Endodermal cell (in vitro differentiated cells): ENCODE measurements around the gene SUGP2. TPM values are rescaled to one million over a fixed set of nuclear protein-coding genes. Genes with fewer than 3 reads are reported as not detected.

Source experiments
- DNase-seq: peaks from one replicate; pipeline ENCODE4 v3.0.0-alpha.2; 2017
- H3K27ac ChIP-seq: 2 replicates; pipeline ENCODE4 v1.5.1; 2013; ENCODE audit warnings: mild to moderate bottlenecking, low read depth, low read length, moderate library complexity
- H3K27me3 ChIP-seq: 2 replicates; pipeline ENCODE4 v1.6.1; 2013; ENCODE audit warnings: mild to moderate bottlenecking, low read length, moderate library complexity; ENCODE audit not compliant: insufficient read depth, control insufficient read depth, poor library complexity, severe bottlenecking
- H3K36me3 ChIP-seq: 2 replicates; pipeline ENCODE4 v1.7.0; 2013; ENCODE audit warnings: mild to moderate bottlenecking, low read length, moderate library complexity; ENCODE audit not compliant: control insufficient read depth, insufficient read depth
- H3K4me1 ChIP-seq: one replicate; pipeline ENCODE4 v1.7.0; 2013; ENCODE audit warnings: low read length; ENCODE audit not compliant: control insufficient read depth, insufficient read depth
- H3K4me3 ChIP-seq: 2 replicates; pipeline ENCODE4 v1.5.1; 2013; ENCODE audit warnings: mild to moderate bottlenecking, low read length, moderate library complexity
- H3K9ac ChIP-seq: 2 replicates; pipeline ENCODE4 v1.6.1; 2013; ENCODE audit warnings: mild to moderate bottlenecking, low read length, moderate library complexity; ENCODE audit not compliant: poor library complexity, severe bottlenecking; ENCODE audit errors: extremely low read depth
- H3K9me3 ChIP-seq: 2 replicates; pipeline ENCODE4 v1.6.1; 2013; ENCODE audit warnings: mild to moderate bottlenecking, low read length, moderate library complexity; ENCODE audit not compliant: control insufficient read depth
- H3K27ac Mint-ChIP-seq: 2 replicates; pipeline ENCODE4 v1.8.0; 2020; ENCODE audit warnings: mixed read lengths
- H3K27me3 Mint-ChIP-seq: 2 replicates; pipeline ENCODE4 v1.8.0; 2021; ENCODE audit warnings: mild to moderate bottlenecking, mixed read lengths; ENCODE audit not compliant: insufficient read depth
- H3K36me3 Mint-ChIP-seq: 2 replicates; pipeline ENCODE4 v1.8.0; 2020; ENCODE audit warnings: low read depth, mixed read lengths
- H3K4me1 Mint-ChIP-seq: 2 replicates; pipeline ENCODE4 v1.8.0; 2020; ENCODE audit warnings: mixed read lengths
- H3K4me3 Mint-ChIP-seq: 2 replicates; pipeline ENCODE4 v1.8.0; 2020; ENCODE audit warnings: mild to moderate bottlenecking, moderate library complexity, mixed read lengths
- H3K9me3 Mint-ChIP-seq: 2 replicates; pipeline ENCODE4 v1.8.0; 2020; ENCODE audit warnings: mild to moderate bottlenecking, mixed read lengths
- WGBS, 2 experiments: methylation state at CpG; one replicate each; pipeline versions ENCODE4 v1.1.5 to v1.1.7; 2013; ENCODE audit warnings: missing lambda C conversion rate in 2 of 2, mixed read lengths in 1 of 2; ENCODE audit not compliant: insufficient coverage in 1 of 2, insufficient read length in 1 of 2; 5-methylcytosine and 5-hydroxymethylcytosine counted together
- total RNA-seq, 2 donors: library from RNA; stranded (reverse); fragmentation: NEBNext Ultra II Directional in 1 of 2; extraction: Animal tissue kit (Norgen Biotek cat#: 25700) in 1 of 2; gene quantifications; 2 replicates in 1 of 2; 3 replicates in 1 of 2; pipeline ENCODE4 v1.2.1, GENCODE V29; 2021
- TF ChIP-seq, protein P1 (sequence below): fragments of 200-600 bp; sonication (generic); conservative IDR thresholded peaks from 2 replicates; pipeline ENCODE4 v1.5.0; 2021; ENCODE audit warnings: antibody characterized with exemption, mild to moderate bottlenecking

Gene SUGP2
- total RNA-seq, 2 donors from 2014 or later = 121 to 157 TPM

DNA sequence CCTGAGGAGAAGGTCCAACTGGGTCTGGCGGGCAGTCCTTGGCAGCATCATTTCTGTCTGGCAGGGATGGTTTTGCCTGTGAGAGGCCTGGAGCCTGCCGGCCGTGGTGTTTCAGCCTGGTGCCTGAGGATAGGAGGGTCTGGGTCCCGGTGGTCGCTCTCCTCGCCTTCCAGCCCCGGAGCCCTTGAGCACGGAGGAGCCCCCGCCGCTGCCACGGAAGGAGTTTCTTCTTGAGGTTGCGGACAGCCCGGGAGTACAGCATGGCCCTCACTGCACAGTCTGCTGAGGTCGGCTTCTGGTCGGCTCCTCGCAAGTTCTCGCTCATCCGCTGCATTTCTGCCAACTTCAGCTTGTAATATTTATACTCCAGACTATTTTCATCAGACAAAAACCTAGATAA, 23.4 kb downstream of the SUGP2 start:
- H3K4me1 ChIP-seq = no peaks in the 10 kb centered on the region
- H3K27ac Mint-ChIP-seq = no peak overlapping the region
- no peaks in the 10 kb centered on the region for H3K27me3 ChIP-seq
- H3K9me3 Mint-ChIP-seq = no peaks in the 10 kb centered on the region
- peaks cover 80% of the 10 kb centered on the region for H3K36me3 Mint-ChIP-seq
- 93 to 99% methylated on average over 9 to 18 of the region's 18 CpGs for WGBS, 2 experiments
- no peak overlapping the region for H3K4me3 Mint-ChIP-seq
- TF ChIP-seq, protein P1, sequence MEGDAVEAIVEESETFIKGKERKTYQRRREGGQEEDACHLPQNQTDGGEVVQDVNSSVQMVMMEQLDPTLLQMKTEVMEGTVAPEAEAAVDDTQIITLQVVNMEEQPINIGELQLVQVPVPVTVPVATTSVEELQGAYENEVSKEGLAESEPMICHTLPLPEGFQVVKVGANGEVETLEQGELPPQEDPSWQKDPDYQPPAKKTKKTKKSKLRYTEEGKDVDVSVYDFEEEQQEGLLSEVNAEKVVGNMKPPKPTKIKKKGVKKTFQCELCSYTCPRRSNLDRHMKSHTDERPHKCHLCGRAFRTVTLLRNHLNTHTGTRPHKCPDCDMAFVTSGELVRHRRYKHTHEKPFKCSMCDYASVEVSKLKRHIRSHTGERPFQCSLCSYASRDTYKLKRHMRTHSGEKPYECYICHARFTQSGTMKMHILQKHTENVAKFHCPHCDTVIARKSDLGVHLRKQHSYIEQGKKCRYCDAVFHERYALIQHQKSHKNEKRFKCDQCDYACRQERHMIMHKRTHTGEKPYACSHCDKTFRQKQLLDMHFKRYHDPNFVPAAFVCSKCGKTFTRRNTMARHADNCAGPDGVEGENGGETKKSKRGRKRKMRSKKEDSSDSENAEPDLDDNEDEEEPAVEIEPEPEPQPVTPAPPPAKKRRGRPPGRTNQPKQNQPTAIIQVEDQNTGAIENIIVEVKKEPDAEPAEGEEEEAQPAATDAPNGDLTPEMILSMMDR = no peak
- H3K27me3 Mint-ChIP-seq = no peaks in the 10 kb centered on the region
- H3K9ac ChIP-seq = no peak overlapping the region
- no peaks in the 10 kb centered on the region for H3K9me3 ChIP-seq
- no peak for DNase-seq
- H3K4me1 Mint-ChIP-seq = no peaks in the 10 kb centered on the region
- no peak overlapping the region for H3K4me3 ChIP-seq
- no peak overlapping the region for H3K27ac ChIP-seq
- H3K36me3 ChIP-seq = peaks cover 93% of the 10 kb centered on the region

DNA sequence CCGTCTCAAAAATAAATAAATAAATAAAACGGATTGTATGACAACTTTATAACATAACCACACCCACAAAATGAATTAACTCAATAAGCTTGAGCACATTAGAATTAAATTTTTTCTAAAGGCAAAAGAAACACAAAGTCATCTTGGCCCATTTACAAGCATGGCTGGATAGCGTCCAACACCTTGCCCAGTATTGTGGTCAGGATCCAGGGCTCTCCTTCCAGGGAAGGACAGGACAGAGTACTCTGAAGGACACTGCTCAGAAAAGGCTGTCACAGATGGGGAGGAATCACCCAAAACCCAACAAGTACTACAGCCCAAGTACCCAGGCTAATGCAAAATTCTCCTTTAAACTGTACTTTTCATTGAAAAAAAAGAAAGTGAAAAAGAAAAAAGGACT, 27.1 kb downstream of the SUGP2 start:
- Mint-ChIP-seq H3K27ac (no peak overlapping the region), H3K36me3 (peaks cover 83% of the 10 kb centered on the region), H3K9me3 (no peaks in the 10 kb centered on the region), H3K4me1 (no peaks in the 10 kb centered on the region), H3K4me3 (no peak overlapping the region), H3K27me3 (no peaks in the 10 kb centered on the region)
- no peak overlapping the region for H3K27ac ChIP-seq
- no peaks in the 10 kb centered on the region for H3K9me3 ChIP-seq
- no peaks in the 10 kb centered on the region for H3K4me1 ChIP-seq
- DNase-seq = no peak
- no peak overlapping the region for H3K4me3 ChIP-seq
- 89 to 100% methylated on average over 1 to 3 of the region's 3 CpGs for WGBS, 2 experiments
- H3K36me3 ChIP-seq = peaks cover 90% of the 10 kb centered on the region
- H3K27me3 ChIP-seq = no peaks in the 10 kb centered on the region
- H3K9ac ChIP-seq = no peak overlapping the region
- TF ChIP-seq, protein P1 = no peak

DNA sequence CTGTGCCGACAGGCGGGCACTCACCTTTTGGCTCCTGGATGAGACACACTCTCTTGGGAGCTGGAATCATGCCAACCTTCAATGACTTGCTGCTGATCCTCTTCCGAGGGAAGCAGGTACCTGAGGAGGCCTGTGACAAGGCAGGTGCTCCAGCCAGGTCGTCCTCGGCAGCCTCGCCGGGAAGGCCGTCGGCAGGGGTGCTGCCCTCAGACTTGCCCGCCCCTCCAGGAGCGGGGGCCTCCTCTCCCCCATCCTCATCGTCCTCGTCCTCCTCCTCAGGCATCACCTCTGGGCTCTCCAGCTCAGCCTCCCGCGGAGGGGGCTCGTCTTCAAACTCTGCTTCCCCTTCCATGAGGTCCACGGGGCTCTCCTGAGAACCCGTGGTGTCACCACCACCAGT, 29.2 kb downstream of the SUGP2 start:
- WGBS, 2 experiments = 94 to 99% methylated on average over 16 to 18 of the region's 18 CpGs
- Histone ChIP-seq H3K4me1 (no peaks in the 10 kb centered on the region), H3K27ac (no peak overlapping the region), H3K9ac (no peak overlapping the region), H3K36me3 (peaks cover 82% of the 10 kb centered on the region), H3K27me3 (no peaks in the 10 kb centered on the region), H3K9me3 (no peaks in the 10 kb centered on the region), H3K4me3 (no peak overlapping the region)
- Mint-ChIP-seq H3K36me3 (peaks cover 79% of the 10 kb centered on the region), H3K27ac (no peak overlapping the region), H3K4me1 (no peaks in the 10 kb centered on the region), H3K9me3 (no peaks in the 10 kb centered on the region), H3K27me3 (no peaks in the 10 kb centered on the region), H3K4me3 (no peak overlapping the region)
- TF ChIP-seq, protein P1 = no peak
- no peak for DNase-seq
